Activated naive CD4-positive, alpha-beta T cell treated with anti-CD3 and anti-CD28 coated beads for 36 hours (primary cell): ENCODE measurements around the gene CPEB1. TPM values are rescaled to one million over a fixed set of nuclear protein-coding genes. Genes with fewer than 3 reads are reported as not detected.

Experiments used
- CTCF ChIA-PET: fragments of 350-600 bp; sonication (Branson Sonifier 250); formaldehyde crosslinking; loops from one replicate; lab custom pipeline; 2021; ENCODE audit warnings: antibody characterized with exemption; lab: Charles Lee
- DNase-seq: peaks from one replicate; pipeline ENCODE4 v3.0.0-alpha.2; 2020
- H3K27ac Mint-ChIP-seq: one replicate; pipeline ENCODE4 v1.8.0; 2021; ENCODE audit warnings: mild to moderate bottlenecking, mixed read lengths
- H3K27me3 Mint-ChIP-seq: one replicate; pipeline ENCODE4 v1.8.0; 2021; ENCODE audit warnings: low read depth, mixed read lengths
- H3K36me3 Mint-ChIP-seq: one replicate; pipeline ENCODE4 v1.8.0; 2021; ENCODE audit warnings: low read depth, mixed read lengths
- H3K4me1 Mint-ChIP-seq: one replicate; pipeline ENCODE4 v1.8.0; 2021; ENCODE audit warnings: low read depth, mixed read lengths
- H3K4me3 Mint-ChIP-seq: one replicate; pipeline ENCODE4 v1.8.0; 2021; ENCODE audit warnings: mild to moderate bottlenecking, moderate library complexity, mixed read lengths
- H3K9me3 Mint-ChIP-seq: one replicate; pipeline ENCODE4 v1.8.0; 2021; ENCODE audit warnings: mixed read lengths
- intact Hi-C: fragments of 100-400 bp; cut with micrococcal nuclease; formaldehyde crosslinking; loops from one replicate; pipeline ENCODE4 v1.15.1; 2023
- total RNA-seq, 2 experiments: library from RNA; stranded (reverse); gene quantifications; one replicate each; pipeline ENCODE4 v1.2.3, GENCODE V29; 2021

CPEB1 gene
- total RNA-seq, 2 experiments from 2014 or later = 0.10 TPM; not detected in 1

DNA sequence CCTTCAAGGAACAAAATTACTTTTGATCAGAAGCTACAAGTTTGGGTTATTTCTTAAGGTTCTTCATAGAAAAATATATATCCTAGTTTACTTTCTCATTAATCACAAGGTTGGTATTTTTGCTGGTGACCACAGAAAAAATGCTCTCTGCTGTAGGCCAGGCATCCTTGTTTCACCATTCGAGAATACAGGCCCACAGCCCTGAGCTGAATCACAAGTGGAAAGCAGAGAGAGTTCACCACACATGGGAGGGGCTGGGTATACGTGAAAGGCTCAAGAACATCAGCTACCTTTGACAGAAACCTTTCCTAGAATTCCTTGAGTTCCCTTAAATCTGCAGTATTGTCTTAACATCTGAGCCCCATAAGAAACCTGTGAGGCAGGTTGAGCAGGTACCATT lies 23.2 kb downstream of the CPEB1 start:
- Mint-ChIP-seq H3K27me3 (no peaks in the 10 kb centered on the region), H3K4me3 (no peak overlapping the region), H3K27ac (no peak overlapping the region), H3K4me1 (no peaks in the 10 kb centered on the region), H3K9me3 (no peaks in the 10 kb centered on the region), H3K36me3 (no peaks in the 10 kb centered on the region)
- no peak for DNase-seq
- CTCF ChIA-PET = no interaction called here
- intact Hi-C loops = no loop called here

- Mint-ChIP-seq H3K27me3 (no peaks in the 10 kb centered on the region), H3K9me3 (no peaks in the 10 kb centered on the region), H3K27ac (no peak overlapping the region), H3K4me3 (no peak overlapping the region), H3K36me3 (no peaks in the 10 kb centered on the region), H3K4me1 (no peaks in the 10 kb centered on the region)
- intact Hi-C loops = no loop called here
- CTCF ChIA-PET = no interaction called here
- no peak for DNase-seq
Observed at GRCh38 chr15:82621970-82622369, 25.2 kb downstream of the CPEB1 start.

GRCh38 chr15:82613747-82614146 lies 33.4 kb downstream of the CPEB1 start:
- intact Hi-C loops = no loop called here
- H3K4me1 Mint-ChIP-seq = no peaks in the 10 kb centered on the region
- no peak for DNase-seq
- H3K27me3 Mint-ChIP-seq = no peaks in the 10 kb centered on the region
- no peak overlapping the region for H3K27ac Mint-ChIP-seq
- no peak overlapping the region for H3K4me3 Mint-ChIP-seq
- H3K36me3 Mint-ChIP-seq = no peaks in the 10 kb centered on the region
- CTCF ChIA-PET = no interaction called here
- H3K9me3 Mint-ChIP-seq = no peaks in the 10 kb centered on the region

DNA sequence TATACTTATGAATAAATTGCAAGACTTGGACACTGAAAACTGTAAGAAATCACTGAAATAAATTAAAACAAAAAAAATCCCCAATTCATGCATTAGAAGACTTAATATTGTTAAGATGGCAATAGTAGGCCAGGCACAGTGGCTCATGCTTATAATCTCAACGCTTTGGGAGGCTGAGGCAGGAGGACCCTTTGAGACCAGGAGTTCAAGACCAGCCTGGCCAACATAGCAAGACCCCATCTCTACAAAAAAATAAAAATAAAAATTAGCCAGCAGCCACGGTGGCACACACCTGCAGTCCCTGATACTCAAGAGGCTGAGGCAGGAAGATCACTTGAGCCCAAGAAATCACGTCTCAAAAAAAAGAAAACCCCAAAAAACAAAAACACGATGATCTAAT lies 35.8 kb downstream of the CPEB1 start:
- Mint-ChIP-seq H3K36me3 (no peaks in the 10 kb centered on the region), H3K27ac (no peak overlapping the region), H3K27me3 (no peaks in the 10 kb centered on the region), H3K4me1 (no peaks in the 10 kb centered on the region), H3K9me3 (no peaks in the 10 kb centered on the region), H3K4me3 (no peak overlapping the region)
- CTCF ChIA-PET = no interaction called here
- DNase-seq = no peak
- intact Hi-C loops = no loop called here

DNA sequence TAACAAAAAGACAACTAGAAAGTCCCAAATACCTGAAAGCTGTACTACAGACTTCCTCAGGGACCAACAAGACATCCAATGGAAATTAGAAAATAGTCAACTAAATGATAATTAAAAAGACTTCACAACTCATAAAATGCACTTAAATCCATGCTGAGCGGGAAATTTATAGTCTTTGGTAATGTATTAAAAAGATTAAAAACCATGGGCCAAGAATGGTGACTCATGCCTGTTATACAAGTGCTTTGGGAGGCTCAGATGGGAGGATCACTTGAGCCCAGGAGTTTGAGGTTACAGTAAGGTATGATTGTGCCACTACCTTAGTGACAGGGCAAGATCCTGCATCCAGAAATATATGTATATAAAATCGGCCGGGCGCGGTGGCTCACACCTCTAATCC lies 45.0 kb downstream of the CPEB1 start:
- no peaks in the 10 kb centered on the region for H3K4me1 Mint-ChIP-seq
- no peaks in the 10 kb centered on the region for H3K9me3 Mint-ChIP-seq

DNA sequence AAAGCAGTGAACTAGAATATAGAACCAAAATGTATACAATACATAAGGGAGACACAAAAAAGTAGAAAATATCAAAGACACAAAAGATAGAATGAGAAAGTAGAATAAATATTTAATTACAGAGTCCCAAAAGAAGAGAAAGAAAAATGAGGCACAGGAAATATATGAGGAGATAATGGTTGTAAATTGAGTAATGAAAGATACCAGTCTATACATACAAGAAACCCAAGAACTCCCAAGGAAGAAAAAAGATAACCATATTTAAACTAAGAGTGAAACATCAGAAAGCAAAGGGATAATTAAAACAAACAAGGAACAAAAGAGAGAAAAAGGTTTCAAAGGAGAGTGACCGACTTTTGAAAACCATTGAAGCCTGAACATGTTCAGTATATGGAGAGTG lies 47.3 kb downstream of the CPEB1 start:
- Mint-ChIP-seq H3K36me3 (no peaks in the 10 kb centered on the region), H3K27me3 (peaks cover 5% of the 10 kb centered on the region), H3K9me3 (no peaks in the 10 kb centered on the region), H3K27ac (no peak overlapping the region), H3K4me3 (no peak overlapping the region), H3K4me1 (no peaks in the 10 kb centered on the region)
- intact Hi-C loops = no loop called here
- DNase-seq = no peak
- CTCF ChIA-PET = no interaction called here

More for the DNA sequence above, 45.0 kb downstream of the CPEB1 start:
- no peak for DNase-seq
- intact Hi-C loops = no loop called here
- Mint-ChIP-seq H3K27ac (no peak overlapping the region), H3K4me3 (no peak overlapping the region), H3K36me3 (no peaks in the 10 kb centered on the region), H3K27me3 (peaks cover 4% of the 10 kb centered on the region)
- CTCF ChIA-PET = no interaction called here

DNA sequence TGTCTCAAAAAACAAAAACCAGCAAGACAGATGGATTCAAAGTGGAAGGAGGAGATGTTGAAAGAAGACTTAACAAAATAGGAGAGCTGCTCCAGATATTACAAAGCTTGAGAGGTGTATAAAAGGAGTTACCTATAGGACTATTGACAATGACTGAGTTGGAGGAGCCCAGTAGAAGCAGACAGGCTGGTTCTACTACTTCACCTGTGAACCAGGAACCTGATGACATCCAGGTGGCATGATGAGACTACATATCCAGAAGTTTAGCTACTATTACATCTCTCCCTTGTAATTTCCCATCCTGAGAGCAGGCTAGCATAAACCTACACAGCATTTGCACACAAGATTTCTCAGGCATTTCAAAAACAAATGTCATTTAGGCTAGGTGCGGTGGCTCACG lies 49.3 kb downstream of the CPEB1 start:
- Mint-ChIP-seq H3K4me3 (no peak overlapping the region), H3K36me3 (no peaks in the 10 kb centered on the region), H3K9me3 (no peaks in the 10 kb centered on the region), H3K27ac (no peak overlapping the region), H3K27me3 (peaks cover 5% of the 10 kb centered on the region), H3K4me1 (no peaks in the 10 kb centered on the region)
- intact Hi-C loops = no loop called here
- DNase-seq = no peak
- CTCF ChIA-PET = no interaction called here

DNA sequence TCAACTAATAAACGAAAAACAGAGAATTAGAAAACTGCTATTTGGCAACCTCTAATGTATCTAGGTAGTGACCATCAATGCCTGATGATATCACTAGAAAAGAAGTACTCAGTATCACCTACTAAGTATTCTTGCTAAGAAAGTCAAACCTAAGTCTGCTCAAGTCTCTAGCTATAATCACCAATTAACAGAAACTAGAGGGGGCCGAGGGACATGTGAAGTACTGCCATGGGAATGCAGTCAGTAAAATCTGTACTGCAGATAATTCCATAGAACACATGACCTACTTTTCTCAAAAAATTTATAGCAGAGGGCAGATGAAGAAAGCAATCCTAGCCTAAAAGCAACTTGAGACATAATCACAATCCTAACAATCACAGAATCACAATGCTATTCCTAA lies 51.4 kb downstream of the CPEB1 start:
- intact Hi-C loops = no loop called here
- no peak for DNase-seq
- CTCF ChIA-PET = no interaction called here
- Mint-ChIP-seq H3K4me1 (no peaks in the 10 kb centered on the region), H3K27me3 (peaks cover 8% of the 10 kb centered on the region), H3K9me3 (no peaks in the 10 kb centered on the region), H3K4me3 (no peak overlapping the region), H3K27ac (no peak overlapping the region), H3K36me3 (no peaks in the 10 kb centered on the region)

DNA sequence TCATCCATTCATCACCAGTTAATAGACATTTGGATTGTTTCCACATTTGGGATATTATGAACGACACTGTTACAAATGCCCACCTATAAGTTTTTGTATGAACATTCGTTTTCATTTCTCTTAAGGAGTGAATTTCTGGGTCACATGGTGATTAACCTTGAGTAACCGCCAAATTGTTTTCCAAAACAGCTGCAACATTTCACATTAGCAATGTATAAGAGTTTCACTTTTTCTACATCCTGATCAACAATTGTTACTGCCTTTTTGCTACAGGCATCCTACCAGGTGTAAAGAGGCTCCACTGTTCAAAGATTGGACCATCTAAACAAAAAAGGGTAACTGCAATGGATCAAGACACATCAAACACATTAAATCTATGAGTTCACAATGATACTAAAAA lies 52.0 kb downstream of the CPEB1 start:
- Mint-ChIP-seq H3K27me3 (peaks cover 5% of the 10 kb centered on the region), H3K36me3 (no peaks in the 10 kb centered on the region), H3K4me3 (no peak overlapping the region), H3K27ac (no peak overlapping the region), H3K4me1 (no peaks in the 10 kb centered on the region), H3K9me3 (no peaks in the 10 kb centered on the region)
- intact Hi-C loops = no loop called here
- CTCF ChIA-PET = no interaction called here
- no peak for DNase-seq

DNA sequence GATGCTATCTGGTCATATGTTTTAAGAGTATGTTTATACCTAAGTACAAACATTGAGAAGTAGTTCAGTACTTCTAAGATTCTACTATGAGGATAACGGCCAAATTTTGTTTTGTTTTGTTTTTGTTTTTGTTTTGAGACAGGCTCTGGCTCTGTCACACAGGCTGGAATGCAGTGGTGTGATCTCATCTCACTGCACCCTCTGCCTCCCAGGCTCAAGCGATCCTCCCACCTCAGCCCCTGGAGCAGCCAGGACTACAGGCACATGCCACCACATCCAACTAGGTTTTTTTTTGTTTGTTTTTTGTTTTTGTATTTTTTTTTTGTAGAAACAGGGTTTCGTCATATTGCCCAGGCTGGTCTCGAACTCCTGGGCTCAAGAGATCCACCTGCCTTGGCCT lies 59.4 kb downstream of the CPEB1 start:
- Mint-ChIP-seq H3K27ac (no peak overlapping the region), H3K9me3 (no peaks in the 10 kb centered on the region), H3K4me3 (no peak overlapping the region), H3K4me1 (no peaks in the 10 kb centered on the region), H3K27me3 (peaks cover 9% of the 10 kb centered on the region), H3K36me3 (no peaks in the 10 kb centered on the region)
- intact Hi-C loops = no loop called here
- no peak for DNase-seq
- CTCF ChIA-PET = interaction anchor here (0.5 kb wide), 1 partner anchor 138 kb away, joined by 3 read pairs; no protein-coding TSS in a partner anchor

DNA sequence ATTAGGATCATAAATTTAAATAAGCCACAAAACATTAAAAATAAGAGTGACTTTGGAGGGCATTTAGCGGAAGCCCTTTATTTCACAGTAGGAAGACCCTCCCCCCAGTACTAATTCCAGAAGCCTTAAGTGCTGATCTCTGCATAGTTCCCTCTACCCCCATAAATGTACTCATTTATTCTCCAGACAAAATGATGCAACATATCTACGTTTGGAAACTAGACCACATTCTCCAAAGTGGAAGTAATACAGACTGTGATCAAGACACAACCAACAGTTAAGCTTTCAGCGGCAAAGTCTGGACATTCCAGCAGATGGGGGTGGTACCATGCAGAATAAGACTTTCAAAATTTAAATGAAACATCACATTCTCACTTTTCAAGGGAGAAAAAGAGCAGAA lies 62.1 kb downstream of the CPEB1 start:
- DNase-seq = no peak
- Mint-ChIP-seq H3K27me3 (peaks cover 7% of the 10 kb centered on the region), H3K27ac (no peak overlapping the region), H3K4me3 (no peak overlapping the region), H3K9me3 (no peaks in the 10 kb centered on the region), H3K4me1 (no peaks in the 10 kb centered on the region), H3K36me3 (no peaks in the 10 kb centered on the region)
- intact Hi-C loops = no loop called here
- CTCF ChIA-PET = interaction anchor here (1.0 kb wide), 1 partner anchor 209 kb away, joined by 3 read pairs; no protein-coding TSS in a partner anchor

DNA sequence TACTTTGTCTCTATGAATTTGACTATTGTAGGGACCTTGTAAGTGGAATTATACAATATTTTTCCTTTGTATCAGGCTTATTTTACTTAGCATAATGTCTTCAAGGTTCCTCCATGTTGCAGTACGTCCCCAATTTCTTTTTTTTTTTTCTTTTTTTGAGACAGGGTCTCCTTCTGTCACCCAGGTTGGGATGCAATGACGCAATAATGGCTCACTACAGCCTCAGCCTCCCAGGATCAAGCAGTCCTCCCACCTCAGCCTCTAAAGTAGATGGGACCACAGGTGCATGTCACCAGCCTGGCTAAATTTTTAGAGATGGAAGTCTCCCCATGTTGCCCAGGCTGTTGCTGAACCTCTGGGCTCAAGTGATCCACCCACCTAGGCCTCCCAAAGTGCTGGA lies 66.5 kb downstream of the CPEB1 start:
- no peaks in the 10 kb centered on the region for H3K36me3 Mint-ChIP-seq
- no peaks in the 10 kb centered on the region for H3K4me1 Mint-ChIP-seq
- DNase-seq = no peak
- no peak overlapping the region for H3K27ac Mint-ChIP-seq
- CTCF ChIA-PET = interaction anchor here (0.6 kb wide), 1 partner anchor 8 kb away, joined by 3 read pairs; no protein-coding TSS in a partner anchor
- no peak overlapping the region for H3K4me3 Mint-ChIP-seq
- no peaks in the 10 kb centered on the region for H3K9me3 Mint-ChIP-seq
- intact Hi-C loops = no loop called here
- peaks cover 4% of the 10 kb centered on the region for H3K27me3 Mint-ChIP-seq

GRCh38 chr15:82575335-82575734 lies 71.8 kb downstream of the CPEB1 start:
- no peak overlapping the region for H3K27ac Mint-ChIP-seq
- no peaks in the 10 kb centered on the region for H3K9me3 Mint-ChIP-seq
- no peaks in the 10 kb centered on the region for H3K4me1 Mint-ChIP-seq
- DNase-seq = no peak
- CTCF ChIA-PET = interaction anchor here (0.7 kb wide), 2 partner anchors 11 to 167 kb away, joined by 3 read pairs; no protein-coding TSS in a partner anchor
- intact Hi-C loops = no loop called here
- H3K36me3 Mint-ChIP-seq = no peaks in the 10 kb centered on the region
- H3K27me3 Mint-ChIP-seq = peaks cover 7% of the 10 kb centered on the region
- H3K4me3 Mint-ChIP-seq = no peak overlapping the region
